Left renal cortex interstitium (tissue), 4 donors: ENCODE results near the gene MYO1E. TPM values are rescaled to one million over a fixed set of nuclear protein-coding genes. Genes with fewer than 3 reads are reported as not detected.
A peak's percentile ranks its signal among the peaks of the same experiment; 100 is the strongest.
"Not testable (repeated sequence)": the region's sequence is repeated elsewhere in the genome, so short reads cannot be mapped to it uniquely, and the experiment has no call there.

Source experiments
- DNase-seq, 4 donors: peaks; one replicate each; pipeline ENCODE4 v3.0.0-alpha.2; 2013; ENCODE audit warnings: low read depth in 4 of 4, low spot score in 2 of 4, missing footprints in 1 of 4
- polyA plus RNA-seq, 4 donors: library from polyadenylated mRNA; unstranded; fragments of 120-200 nt; gene quantifications; one replicate each; pipeline ENCODE4 v1.2.1, GENCODE V29; 2013; ENCODE audit not compliant: insufficient read length in 4 of 4

The MYO1E gene
- polyA plus RNA-seq, 4 donors: 138 to 174 (median 146) TPM

DNA sequence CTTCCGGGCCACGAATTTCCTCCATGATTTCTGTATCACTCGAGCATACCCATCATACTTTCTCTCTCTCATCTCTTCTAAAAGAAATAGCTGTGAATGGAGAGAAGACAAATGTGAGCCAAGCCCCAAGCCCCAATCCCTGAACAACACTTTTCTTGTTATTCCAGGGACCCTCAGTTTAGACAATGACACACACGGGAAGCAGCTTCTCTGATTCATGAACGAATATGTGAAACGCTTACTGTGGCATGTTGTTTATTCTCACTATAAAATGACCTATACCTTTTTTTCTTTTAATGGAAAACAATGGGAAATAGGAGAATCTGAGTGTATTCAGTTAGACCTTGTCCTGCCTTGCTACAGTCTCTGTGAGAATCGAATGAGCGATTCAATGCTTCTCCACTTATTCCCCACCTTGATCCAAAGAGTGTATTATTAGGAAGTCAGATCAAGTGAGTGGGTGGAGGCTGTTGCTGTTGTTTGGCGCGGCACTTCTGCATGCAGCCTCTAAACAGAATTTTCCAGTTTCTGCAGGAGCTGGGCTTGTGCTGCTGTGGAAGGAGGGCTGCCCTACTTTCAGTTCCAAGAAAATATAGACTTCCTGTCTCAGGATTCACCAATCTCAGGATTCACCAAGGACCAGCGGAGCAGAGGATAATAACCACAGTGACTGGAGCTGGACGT, 198.4 kb downstream of the MYO1E start:
- no peak for DNase-seq

DNA sequence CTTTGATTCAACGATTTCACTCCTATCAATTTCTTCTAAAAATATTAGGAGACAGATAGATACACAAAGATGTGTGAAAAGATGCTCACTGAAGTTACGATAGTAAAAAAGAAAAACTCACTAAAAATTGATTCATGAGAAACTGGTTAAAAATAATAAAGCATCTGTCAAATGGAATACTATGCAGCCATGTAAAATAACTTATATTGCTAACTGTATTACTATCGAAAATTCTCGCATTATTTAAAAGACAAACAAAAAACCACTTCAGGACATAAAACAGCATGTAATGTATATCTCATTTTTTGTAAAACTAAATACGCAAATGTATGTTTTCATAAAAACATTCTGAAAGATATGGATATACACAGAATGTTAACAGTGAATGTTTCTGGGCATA, 199.5 kb downstream of the MYO1E start:
- no peak for DNase-seq

DNA sequence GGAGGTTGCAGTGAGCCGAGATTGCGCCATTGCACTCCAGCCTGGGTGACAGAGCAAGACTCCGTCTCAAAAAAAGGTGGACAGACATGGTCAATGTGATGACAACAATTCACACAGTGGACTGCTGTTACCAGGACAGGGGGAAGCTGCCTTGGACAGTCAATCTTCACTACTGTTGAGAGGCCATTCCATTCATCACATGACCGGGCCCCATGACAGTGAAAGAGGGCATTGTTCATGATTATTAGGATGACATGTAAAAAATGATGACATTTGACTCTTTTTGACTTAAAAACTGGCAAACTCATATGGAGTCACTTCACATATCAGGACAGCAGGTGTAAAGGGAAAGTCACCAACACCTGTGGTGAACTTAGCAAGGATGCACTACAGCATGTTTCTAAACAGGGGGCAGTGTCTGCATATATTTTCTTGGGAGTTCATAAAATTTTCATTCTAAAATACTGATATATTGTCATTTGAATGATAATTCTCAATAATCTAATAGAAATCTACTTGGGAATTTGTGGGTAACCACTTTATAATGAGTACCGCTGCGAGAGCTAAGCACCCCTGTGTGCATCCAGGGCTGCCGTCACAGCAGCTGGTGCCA, 200.3 kb downstream of the MYO1E start:
- no peak for DNase-seq

DNA sequence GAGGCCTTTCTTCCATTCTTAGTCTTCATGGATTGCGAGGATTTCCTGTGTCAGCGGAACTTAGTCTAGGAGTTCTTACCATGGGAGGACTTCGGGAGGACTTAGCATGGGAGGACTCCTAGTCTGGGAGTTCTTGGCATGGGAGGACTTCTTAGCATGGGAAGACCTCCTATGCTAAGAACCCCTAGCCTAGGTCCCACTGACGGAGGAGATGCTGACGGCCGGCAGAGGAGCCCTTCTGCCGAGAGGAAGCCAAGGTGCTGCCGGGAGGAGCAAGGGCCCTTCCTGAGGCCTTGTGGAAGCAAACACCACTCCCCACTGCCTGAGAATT, 201.6 kb downstream of the MYO1E start:
- DNase-seq: no peak

DNA sequence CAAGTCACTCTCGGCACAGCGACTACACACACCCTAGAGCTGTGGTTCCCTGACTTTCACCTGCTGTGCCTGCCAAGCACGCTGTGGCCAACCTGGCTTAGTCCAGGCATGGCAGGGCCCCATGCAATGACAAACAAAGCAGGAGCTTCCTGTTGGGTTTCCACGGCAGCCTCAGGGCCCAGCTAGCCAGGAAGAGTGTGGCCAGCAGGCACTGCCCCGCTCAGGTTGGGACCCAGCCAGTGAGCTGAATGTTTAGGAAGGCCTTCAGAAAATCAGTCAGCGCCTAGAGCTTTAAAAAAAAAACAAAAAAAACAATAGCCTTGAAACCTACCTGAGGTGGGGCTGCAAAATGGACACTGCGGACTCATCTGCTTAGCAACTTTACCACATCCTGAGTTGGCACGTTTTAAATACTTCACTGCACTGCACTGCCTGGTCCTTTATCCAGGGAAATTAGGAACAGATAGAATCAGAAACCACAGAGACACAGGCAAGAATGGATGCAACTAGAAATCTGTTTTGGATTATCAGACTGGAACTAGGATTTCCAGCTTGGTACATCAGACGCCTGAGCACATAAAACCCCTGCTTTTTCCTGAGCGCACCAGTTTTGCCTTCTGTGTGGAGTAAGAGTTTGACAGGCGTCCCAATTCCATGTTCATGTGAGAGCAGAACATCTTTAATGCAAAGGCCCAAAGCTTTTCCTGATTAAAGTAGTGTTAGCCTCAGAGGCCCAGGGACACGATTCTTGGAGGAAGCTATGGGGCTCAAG, 202.2 kb downstream of the MYO1E start:
- no peak for DNase-seq

DNA sequence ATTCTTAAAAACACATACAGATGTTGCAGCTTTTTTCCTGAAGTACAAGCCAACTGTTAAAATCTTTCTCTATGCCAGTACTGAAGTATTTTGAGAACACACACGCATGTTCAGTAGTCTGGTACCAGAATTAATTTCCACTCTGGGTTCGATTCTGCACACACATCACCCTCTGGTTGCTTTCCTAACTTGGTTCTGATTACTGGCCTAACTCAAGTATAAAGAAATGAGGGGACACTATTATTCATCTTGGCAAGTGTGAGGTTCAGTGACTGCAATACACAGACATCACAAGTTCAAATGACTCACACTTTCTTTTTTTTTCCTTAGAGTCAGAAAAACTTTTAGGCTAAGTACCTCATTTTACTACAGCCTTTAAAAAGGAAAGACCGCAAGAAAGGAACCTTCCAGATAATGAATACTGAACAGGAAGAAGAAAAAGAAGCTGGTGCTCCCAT, 203.4 kb downstream of the MYO1E start:
- DNase-seq: no peak

DNA sequence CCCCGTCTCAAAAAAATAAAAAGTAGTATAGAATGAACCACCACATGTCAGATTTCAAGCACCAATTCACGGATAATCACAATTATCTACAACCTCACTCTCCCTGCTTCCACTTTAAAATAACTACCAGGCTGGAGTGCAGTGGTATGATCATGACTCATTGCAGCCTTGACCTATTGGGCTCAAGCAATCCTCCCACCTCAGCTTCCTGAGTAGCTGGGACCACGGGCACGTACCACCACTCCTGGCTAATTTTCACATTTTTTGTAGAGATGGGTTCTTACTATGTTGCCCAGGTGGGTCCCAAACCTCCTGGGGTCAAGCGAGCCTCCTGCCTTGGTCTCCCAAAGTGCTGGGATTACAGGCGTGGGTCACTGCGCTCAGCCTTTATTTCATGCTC, 204.1 kb downstream of the MYO1E start:
- no peak for DNase-seq

DNA sequence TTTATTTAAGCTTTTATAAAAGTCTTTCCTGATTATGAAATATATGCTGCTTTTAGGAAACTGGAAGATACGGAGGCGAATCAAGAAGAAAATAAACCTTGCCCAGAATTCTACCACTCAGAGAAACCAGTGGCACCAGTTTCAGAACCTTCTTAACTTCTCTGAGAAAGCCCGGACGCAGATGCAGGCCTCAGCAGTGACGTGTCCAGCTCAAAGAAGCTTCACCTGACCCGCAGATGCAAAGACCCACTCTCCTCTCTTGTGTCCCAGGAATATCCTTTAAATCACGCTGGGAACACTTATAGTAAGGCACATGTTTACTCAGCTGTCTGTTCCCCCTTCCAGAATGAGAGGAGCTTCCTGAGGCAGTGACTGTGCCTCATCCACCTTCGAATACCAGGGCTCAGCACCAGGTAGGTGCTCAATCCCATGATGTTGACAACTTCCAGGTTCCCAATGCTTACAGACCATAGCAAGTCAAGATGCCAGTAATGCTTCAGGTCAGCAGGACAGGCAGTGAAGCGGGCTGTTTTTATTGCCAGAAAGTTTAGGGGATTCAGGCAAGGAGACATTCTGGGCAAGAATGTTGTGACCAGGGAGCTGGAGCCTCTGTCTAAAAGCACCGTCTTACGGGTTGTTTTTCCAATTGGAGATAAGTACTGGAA, 205.9 kb downstream of the MYO1E start:
- DNase-seq: no peak

DNA sequence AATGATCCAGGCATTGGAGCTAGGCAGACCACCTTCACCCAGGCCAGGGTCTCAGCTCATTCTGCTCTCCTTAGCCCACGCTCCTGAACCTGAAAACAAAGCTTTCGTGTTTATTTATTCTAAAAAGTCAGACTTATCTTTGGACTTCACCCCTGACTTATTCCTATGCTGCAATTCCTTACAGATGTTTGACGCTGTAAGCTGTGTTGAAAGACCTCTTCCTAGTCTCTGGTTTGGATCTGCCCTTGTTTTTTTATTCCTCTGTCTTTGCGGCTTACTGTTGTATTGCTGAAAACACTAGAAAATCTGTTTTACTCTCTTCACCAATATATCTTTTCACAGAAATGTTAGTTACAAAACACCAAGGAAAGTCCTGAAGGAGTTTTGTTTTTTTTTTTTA, 206.5 kb downstream of the MYO1E start:
- DNase-seq: no peak

DNA sequence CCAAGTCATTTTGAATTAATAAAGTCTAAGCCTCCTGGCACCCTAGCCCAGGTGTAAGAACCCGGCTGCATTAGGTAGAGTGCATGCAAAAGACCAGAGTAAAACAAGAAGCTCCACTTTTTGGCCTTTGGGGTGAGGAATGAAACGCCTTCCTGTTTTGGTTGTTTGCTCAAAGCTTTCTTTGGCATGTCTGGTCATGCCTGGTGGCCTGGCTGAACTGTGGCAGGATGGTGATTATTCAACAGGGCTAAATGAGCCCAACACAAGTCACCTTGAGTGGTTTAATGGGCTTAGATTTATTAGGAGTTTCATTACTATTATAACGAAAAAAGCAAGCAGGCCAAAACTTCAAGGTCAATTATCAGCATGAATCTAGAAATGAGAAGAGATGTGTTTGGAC, 206.9 kb downstream of the MYO1E start:
- DNase-seq: peak in 1 of 4 donors; percentile 32

DNA sequence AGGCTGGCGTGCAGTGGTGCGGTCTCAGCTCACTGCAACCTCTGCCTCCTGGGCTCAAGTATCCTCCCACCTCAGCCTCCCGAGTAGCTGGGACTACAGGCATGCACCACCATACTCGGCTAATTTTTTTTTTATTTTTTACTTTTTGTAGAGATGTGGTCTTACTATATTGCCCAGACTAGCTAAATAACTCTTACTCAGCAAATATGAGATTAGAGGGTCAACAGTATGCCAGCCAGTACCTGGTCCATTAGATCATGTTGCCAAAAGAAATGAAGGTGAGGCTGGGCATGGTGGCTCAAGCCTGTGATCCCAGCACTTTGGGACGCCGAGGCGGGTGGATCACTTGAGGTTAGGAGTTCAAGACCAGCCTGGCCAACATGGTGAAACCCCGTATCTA, 210.6 kb downstream of the MYO1E start:
- DNase-seq: not testable (repeated sequence)

DNA sequence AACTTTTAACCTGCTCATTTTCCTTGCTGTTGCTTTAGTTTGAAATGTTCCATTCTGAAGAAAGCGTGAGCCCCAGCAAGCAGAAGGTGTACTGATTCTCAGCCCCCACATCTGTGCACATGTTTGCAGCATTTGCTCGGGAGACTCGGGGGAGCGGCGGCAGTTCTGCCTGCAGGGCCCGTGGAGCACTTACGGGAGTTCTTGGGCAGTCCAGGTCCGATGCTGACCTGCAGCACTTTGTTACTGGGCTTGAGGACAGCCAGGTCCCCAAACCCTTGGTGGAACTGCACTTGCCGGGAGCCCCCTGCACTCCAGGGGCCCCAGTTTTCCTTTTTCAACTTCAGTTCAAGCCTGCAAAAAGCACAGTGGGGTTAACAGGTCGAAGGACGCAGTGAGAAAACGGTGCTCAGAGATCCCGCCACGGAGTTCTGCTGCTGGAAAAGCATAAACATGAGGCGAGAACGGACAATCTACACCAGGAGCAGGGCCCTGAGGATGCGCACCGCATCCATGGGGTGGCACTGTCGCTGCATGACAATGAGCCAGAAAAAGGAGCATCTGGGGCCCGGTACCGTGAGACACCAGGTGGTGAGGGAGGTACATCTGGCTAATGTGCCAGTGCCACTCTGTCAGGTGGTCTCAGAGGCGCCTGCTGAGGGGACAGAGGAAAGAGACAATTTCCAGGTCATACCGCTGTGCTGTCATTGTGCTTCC, 211.6 kb downstream of the MYO1E start:
- DNase-seq: no peak

DNA sequence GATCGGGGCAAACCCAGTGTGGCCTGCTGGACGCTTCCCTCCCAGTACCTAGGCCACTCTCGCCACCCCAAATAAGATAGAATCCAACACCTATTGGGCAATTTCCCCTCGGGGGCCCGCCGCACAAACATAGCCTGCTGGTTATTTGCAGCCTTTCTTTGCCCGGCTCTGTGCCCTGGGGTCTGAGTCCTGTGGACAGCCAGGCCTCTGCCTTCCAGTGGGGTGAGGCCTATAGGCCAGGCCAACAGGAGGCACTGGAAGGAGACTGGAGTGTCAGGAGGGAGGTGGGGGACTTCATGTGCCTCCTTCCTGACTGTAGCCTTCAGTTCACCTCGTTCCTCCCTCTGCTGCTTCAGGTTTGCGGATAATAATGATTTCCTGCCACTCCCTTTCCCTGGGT, 213.5 kb downstream of the MYO1E start:
- DNase-seq: no peak

DNA sequence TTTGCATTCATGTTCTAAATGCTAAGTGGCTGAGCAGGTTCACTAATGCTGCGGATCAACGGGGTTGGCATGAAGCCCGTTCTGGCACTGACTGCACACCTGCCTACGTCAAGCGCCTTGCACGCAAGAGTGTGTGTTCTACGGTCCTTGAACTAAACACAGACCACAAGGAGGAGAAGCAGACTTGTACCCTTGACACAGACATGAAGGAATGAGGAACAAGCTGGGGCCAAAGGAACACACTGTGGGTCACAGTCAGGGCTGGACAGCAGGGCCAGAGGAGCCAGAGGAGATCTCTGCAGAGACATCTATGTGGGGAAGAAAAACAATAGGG, 214.0 kb downstream of the MYO1E start:
- no peak for DNase-seq

DNA sequence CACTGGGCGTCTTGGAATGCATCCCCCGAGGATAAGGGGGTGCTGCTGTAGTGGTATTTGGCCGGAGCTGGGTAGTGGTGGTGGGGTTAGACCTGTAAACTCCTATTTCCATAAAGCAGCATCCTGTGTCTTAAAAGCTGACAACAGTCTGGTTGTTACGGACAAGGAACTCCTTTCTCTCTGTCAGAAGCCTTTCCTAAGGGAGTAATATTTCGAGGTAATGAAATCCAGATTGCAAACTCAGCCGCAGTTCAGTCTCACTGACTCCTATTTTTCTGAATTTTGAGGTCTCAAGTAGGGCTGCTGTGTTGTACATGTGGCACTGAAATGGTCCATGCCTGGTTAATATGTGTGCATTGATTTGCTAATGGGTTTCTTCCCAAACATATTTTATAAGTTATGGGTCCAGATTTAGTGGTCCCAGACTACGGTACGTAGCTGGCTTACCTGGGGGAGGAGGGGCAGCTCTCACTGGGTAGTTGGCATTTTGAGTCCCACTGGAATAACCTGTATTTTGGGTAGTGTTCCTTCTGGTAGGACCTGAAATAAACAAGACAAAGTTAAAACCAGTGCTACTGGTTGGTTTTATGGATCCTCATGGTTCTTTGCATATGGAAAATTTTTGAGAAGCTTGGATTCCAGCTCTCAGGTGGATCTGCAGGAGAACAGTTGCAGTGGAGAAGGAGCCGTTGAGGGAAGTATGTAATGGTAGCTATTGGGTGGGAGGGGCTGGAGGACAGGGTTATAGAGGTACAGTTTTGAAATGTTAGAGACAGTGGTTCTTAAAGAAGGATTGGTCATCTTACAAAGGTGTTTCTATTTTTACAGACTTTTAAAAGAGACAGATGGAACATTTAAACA, 214.6 kb downstream of the MYO1E start:
- DNase-seq: no peak

DNA sequence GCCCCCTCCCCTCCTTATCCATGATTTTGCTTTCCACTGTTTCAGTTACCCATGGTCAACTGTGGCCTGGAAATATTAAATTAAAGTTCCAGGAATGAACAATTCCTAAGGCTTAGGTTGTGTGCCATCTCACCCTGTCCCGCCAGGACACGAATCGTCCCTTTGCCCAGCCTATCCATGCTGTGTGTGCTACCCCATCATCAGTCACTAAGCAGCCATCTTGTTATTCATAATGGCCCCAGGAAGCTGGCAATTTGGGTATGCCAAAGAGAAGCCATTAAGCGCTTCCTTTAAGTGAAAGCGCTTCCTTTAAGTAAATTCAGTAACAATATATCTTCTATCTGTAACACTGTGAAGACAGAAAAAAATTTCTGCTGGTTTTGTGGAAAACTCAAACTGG, 215.3 kb downstream of the MYO1E start:
- no peak for DNase-seq

DNA sequence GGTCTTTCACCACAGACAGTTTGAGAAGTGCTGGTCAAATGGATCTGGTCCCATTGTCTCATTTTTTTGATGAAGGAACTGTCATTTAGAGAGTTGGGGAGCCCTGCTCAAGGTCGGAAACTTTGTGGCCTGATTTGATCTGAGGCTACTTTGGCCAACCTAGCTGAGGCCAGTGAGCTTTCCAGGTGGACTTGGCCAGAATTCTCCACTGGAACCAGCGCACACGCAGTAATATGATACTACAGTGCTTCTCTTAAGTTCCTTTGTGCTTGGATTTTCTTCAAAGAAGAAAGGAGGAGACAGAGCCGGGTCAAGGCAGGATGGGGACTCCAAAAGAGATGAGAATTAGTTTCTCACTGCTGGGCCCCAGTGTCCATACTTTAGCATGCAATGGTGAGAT, 217.2 kb downstream of the MYO1E start:
- DNase-seq: no peak

DNA sequence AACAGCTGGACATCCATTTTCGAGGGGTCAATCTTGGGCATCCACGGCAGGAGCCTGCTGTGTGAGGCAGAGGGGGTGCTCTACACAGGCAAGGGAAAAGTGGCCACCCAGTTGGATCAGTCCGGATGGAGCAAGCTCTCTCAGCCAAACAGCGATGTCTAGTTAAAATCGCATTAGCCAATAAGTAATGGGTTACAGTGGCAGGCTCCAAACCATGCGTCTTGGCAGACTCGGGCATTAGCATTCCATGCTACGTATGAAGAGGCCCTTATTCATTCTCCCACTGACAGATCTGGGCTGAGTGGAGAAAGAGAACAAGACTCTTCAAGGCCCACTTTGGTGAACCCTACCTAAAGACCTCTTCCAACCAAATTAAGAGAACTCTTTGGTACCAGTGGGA, 218.4 kb downstream of the MYO1E start:
- DNase-seq: no peak

DNA sequence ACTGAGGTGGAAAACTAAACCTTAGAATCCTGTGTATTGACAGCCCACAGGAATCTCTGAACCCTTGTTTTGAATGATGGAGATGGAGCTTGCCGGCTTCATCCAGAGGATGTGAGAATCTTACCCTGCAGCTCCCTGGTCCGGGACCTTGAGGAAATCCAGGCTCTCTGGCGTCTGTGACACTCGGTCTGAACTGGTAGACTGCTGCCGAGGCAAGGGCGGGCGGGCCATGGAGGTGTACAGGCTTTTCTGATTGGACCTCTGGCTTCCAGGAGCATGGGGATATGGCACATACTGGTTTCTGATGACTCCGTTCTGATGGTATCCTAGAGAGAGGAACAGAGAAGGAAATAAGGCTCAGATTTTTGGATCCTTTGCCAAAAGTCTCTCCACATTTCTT, 219.2 kb downstream of the MYO1E start:
- no peak for DNase-seq
